Testis (tissue), 3 donors: ENCODE data around the gene KCNG2. TPM values are rescaled to one million over a fixed set of nuclear protein-coding genes. Genes with fewer than 3 reads are reported as not detected.

ENCODE experiments used
- DNase-seq: peaks from one replicate; pipeline ENCODE4 v3.0.0-alpha.2; 2019
- H3K27ac ChIP-seq, 2 donors: fragments of 200-600 bp; sonication (generic); one replicate each; pipeline ENCODE4 v1.5.1; 2019
- H3K27me3 ChIP-seq: fragments of 200-600 bp; sonication (generic); one replicate; pipeline ENCODE4 v1.5.1; 2019
- H3K36me3 ChIP-seq: fragments of 200-600 bp; sonication (generic); one replicate; pipeline ENCODE4 v1.5.1; 2017; ENCODE audit warnings: low read depth; ENCODE audit errors: missing control alignments
- H3K4me1 ChIP-seq: fragments of 200-600 bp; sonication (generic); one replicate; pipeline ENCODE4 v1.5.1; 2019
- H3K4me3 ChIP-seq, 2 donors: fragments of 200-600 bp; sonication (generic); one replicate each; pipeline ENCODE4 v1.5.1; 2017 to 2019
- H3K9me3 ChIP-seq: fragments of 200-600 bp; sonication (generic); one replicate; pipeline ENCODE4 v1.5.1; 2017
- POLR2A ChIP-seq: fragments of 450-650 bp; IDR thresholded peaks from one replicate; pipeline ENCODE4 v1.6.1; 2017; ENCODE audit warnings: antibody characterized with exemption, mild to moderate bottlenecking, moderate library complexity
- WGBS, 2 donors: methylation state at CpG; one replicate each; pipeline ENCODE4 v1.1.5; 2018; 5-methylcytosine and 5-hydroxymethylcytosine counted together
- intact Hi-C: fragments of 100-400 bp; cut with DNase I; formaldehyde crosslinking; loops from one replicate; pipeline ENCODE4 v1.15.1; 2023; ENCODE audit warnings: low total_unique reads
- polyA plus RNA-seq: library from polyadenylated mRNA; stranded (reverse); fragments of 350-450 nt; fragmentation: Illumina TruSeq; extraction: RNeasy Lipid Tissue Mini Kit (QIAGEN cat#74804); gene quantifications from one replicate; pipeline ENCODE4 v1.2.3, GENCODE V29; 2014; ENCODE audit warnings: low read depth, low replicate concordance; ENCODE audit not compliant: insufficient read depth
- total RNA-seq, 2 donors: library from RNA; depleted of rRNA; stranded (reverse); fragments of >200 nt; gene quantifications; one replicate each; pipeline ENCODE4 v1.2.3, GENCODE V29; 2016
- TF ChIP-seq, protein P1 (sequence below), 3 experiments: fragments of 450-650 bp in 2 of 3; fragments of 200-600 bp in 1 of 3; sonication (generic) in 1 of 3; IDR thresholded peaks; one replicate each; pipeline ENCODE4 v1.5.1; 2016 to 2019; ENCODE audit warnings: antibody characterized with exemption in 3 of 3, mild to moderate bottlenecking in 2 of 3, moderate library complexity in 1 of 3

Gene KCNG2
- total and polyA plus RNA-seq, 3 donors from 2014 or later = 0.50 to 7.6 (median 7.2) TPM

DNA sequence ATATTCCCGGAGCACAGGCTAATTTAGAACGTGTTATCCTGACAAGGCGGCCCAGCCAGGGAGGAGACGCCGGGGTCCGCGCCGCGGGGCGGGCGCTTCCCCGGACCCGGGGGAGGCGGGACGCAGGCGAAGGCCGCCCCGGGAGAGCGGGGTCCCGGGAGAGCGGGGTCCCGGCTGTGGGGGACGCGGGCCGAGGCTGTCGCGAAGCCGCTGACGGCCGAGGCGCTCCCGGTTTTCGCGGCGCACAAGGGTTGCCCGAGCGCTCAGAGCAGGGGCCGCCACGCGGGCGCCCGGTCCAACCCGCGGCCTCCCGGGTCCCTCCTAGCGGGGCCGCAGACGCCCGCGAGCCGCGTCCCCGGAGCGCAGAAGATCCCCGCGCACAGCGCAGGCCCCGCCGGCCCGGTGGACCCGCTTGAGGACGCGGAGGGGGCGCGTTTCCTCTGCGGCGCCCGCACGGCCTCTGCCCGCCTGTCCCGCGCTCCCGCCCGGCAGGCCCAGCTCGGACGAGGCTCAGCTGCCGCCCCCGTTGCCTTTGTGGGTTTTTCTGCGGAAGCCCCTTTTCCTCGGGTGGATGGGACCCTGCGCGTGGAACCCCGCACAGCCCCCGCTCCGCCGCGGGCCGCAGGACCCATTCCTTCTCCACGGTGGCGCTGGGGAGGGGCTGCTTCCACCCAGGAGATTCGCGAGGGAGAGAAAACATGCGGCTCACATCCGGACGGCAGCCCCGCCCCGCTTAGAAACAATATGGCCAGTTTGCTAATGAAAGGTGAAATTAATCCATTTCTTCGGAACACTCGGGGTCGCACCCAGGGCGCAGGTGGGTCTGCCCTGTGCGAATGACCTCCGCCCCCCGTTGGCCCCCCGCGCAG is 9.6 kb upstream of the KCNG2 start:
- TF ChIP-seq, protein P1, sequence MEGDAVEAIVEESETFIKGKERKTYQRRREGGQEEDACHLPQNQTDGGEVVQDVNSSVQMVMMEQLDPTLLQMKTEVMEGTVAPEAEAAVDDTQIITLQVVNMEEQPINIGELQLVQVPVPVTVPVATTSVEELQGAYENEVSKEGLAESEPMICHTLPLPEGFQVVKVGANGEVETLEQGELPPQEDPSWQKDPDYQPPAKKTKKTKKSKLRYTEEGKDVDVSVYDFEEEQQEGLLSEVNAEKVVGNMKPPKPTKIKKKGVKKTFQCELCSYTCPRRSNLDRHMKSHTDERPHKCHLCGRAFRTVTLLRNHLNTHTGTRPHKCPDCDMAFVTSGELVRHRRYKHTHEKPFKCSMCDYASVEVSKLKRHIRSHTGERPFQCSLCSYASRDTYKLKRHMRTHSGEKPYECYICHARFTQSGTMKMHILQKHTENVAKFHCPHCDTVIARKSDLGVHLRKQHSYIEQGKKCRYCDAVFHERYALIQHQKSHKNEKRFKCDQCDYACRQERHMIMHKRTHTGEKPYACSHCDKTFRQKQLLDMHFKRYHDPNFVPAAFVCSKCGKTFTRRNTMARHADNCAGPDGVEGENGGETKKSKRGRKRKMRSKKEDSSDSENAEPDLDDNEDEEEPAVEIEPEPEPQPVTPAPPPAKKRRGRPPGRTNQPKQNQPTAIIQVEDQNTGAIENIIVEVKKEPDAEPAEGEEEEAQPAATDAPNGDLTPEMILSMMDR (IDR thresholded peaks at IDR 0.05) = no peak
- TF ChIP-seq POLR2A = no peak
- Histone ChIP-seq H3K4me3 (peak overlapping the region; percentile 24 to 30), H3K9me3 (no peaks in the 10 kb centered on the region), H3K4me1 (peaks cover 8% of the 10 kb centered on the region), H3K27me3 (no peaks in the 10 kb centered on the region), H3K27ac (no peak overlapping the region), H3K36me3 (no peaks in the 10 kb centered on the region)
- DNase-seq = no peak
- 2 to 3% methylated on average over 19 to 104 of the region's 106 CpGs for WGBS, 2 donors
- intact Hi-C loops = no loop called here

DNA sequence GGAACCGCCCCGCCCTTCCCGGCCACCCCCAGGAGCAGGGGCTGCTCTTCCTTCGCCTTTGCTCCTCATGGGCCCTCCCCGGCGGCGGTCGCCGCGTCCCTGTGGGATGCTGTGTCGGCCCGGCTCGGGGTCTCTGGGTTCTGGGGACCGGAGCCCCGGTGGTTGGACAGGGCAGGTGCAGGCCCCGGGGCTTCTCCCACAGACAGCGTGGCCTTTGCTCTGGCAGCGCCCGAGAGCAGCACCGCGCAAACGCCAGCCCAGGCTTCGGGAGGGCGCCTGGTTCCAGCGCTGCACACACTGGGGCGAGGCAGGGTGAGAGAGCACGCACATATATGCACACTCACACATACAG is 9.0 kb upstream of the KCNG2 start:
- no peak for TF ChIP-seq POLR2A
- TF ChIP-seq, protein P1 (IDR thresholded peaks at IDR 0.05) = no peak
- Histone ChIP-seq H3K4me1 (peaks cover 8% of the 10 kb centered on the region), H3K36me3 (no peaks in the 10 kb centered on the region), H3K27me3 (no peaks in the 10 kb centered on the region), H3K9me3 (no peaks in the 10 kb centered on the region), H3K27ac (no peak overlapping the region), H3K4me3 (peak overlapping the region; percentile 24 to 30)
- intact Hi-C loops = no loop called here
- 20 to 37% methylated on average over 3 to 21 of the region's 27 CpGs for WGBS, 2 donors
- no peak for DNase-seq

DNA sequence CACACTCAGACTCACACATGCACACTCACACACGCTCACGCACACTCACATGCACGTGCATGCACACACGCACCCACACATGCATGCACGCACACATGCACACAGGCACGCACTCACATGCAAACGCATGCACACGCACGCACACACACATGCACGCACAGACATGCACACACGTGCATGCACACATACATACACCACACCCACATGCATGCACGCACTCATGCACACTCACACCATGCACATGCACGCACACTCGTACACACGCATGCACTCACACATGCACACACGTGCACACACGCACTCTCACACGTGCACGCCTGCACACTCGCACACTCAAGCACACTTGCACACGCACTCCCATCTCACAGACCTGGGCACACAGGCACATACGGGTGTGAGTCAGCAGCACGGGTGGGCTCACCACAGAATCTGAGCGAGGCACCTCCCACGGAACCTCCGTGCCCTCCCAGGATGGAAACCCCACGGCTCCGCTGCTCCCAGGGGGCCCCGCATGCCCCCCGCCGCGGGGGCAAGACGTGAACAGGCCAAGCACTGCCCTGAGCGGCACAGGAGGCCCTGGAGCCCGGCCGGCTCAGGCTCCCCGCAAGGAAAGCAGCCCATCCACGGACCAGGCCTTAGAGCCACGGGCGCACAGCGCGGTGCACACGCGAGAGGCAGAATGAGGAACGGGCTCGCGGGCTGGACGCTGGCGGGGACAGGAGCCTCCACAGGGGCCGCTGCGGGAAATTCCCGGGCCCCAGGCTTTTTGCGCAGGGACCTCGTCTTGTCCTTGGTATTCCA is 8.4 kb upstream of the KCNG2 start:
- Histone ChIP-seq H3K4me3 (peak overlapping the region in 1 of 2 donors; percentile 30), H3K27me3 (no peaks in the 10 kb centered on the region), H3K4me1 (peaks cover 8% of the 10 kb centered on the region), H3K9me3 (no peaks in the 10 kb centered on the region), H3K27ac (no peak overlapping the region), H3K36me3 (no peaks in the 10 kb centered on the region)
- TF ChIP-seq, protein P1 (IDR thresholded peaks at IDR 0.05) = no peak
- intact Hi-C loops = no loop called here
- DNase-seq = no peak
- WGBS, 2 donors = 63 to 75% methylated on average over 45 to 54 of the region's 54 CpGs

DNA sequence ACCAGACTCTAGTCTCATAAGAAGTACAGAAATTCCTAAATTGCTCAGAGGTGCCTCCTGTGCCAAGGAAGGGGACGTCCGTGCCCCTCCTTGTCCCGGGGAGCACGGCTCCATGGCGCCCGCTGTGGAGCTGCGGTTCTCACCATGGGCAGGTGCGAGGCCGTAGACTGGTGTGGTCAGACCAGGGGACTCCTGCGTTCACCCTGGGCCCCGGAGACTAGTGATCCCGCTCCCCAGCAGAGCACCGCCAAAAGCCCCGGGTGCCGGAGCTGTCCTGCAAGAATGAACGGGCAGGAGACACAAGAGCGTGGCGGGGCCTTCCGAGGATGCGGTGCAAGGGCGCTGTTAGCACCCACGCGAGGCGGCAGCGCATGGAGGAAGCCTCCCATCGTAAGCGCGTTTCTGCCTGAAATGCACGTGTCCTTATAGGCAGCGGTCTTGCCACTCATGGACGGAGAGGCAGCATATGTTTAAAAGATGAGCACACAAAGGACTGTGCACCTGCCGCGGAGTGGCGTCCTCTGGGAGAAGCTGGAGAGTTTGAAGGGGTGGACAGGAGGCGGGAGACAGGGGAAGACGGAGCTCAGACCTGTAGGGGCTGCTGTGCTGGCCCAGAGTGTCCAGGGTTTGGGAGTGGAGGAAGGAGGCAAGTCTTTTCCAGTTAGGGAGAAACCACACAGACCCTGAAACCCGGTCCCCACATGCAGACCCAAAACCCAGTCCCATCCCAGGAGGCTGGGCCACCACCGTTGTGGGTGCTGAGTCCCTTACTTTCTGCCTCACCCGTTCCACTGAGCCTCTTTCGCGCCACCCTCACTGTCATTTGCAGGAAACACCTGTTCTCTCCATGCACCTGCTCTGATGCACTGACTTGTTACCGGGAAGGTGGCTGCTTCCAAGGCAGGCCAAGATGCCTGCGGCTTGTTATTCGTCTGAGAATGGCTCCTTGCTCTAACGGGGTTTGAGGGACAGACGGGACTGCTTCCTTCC is 7.5 kb upstream of the KCNG2 start:
- H3K27me3 ChIP-seq = no peaks in the 10 kb centered on the region
- H3K36me3 ChIP-seq = no peaks in the 10 kb centered on the region
- 61 to 67% methylated on average over 38 to 46 of the region's 46 CpGs for WGBS, 2 donors

More for the DNA sequence above, 7.5 kb upstream of the KCNG2 start:
- no peak for DNase-seq
- TF ChIP-seq, protein P1 (IDR thresholded peaks at IDR 0.05) = no peak
- TF ChIP-seq POLR2A = no peak
- peaks cover 8% of the 10 kb centered on the region for H3K4me1 ChIP-seq
- no peak overlapping the region for H3K4me3 ChIP-seq
- no peaks in the 10 kb centered on the region for H3K9me3 ChIP-seq
- intact Hi-C loops = no loop called here
- H3K27ac ChIP-seq = no peak overlapping the region
